ENCODE results near the gene SCGB3A1. TPM values are rescaled to one million over a fixed set of nuclear protein-coding genes. Genes with fewer than 3 reads are reported as not detected.

Gene SCGB3A1
- total RNA-seq, 1 experiment from 2014 or later: not detected

GRCh38 chr5:180593446-180594206 lies 2.3 kb upstream of the SCGB3A1 start:
- Histone ChIP-seq H3K36me3 (ENCODE audit: low read depth, low read length) (no peaks in the 10 kb centered on the region), H4K20me1 (ENCODE audit: low read length) (no peaks in the 10 kb centered on the region), H3K27me3 (ENCODE audit: low read length) (peaks cover 19% of the 10 kb centered on the region), H3K27ac (ENCODE audit: low read length) (no peak overlapping the region), H3K4me3 (ENCODE audit: low read length) (no peak overlapping the region), H3K9ac (ENCODE audit: low read length) (no peak overlapping the region), H2AFZ (ENCODE audit: low read length) (no peak overlapping the region), H3K4me2 (ENCODE audit: low read length) (no peak overlapping the region), H3K9me3 (ENCODE audit: low read length) (no peaks in the 10 kb centered on the region), H3K79me2 (ENCODE audit: low read length) (no peaks in the 10 kb centered on the region), H3K9me2 (replicated peaks; ENCODE audit: low read length) (no peaks in the 10 kb centered on the region), H3F3A (ENCODE audit: low read length, unreplicated experiment) (no peaks in the 10 kb centered on the region), H3K4me1 (ENCODE audit: insufficient read depth, low read length) (no peaks in the 10 kb centered on the region)
- ATAC-seq: no peak
- DNase-seq: no peak
- POLR2A ChIA-PET (ENCODE audit: unreplicated experiment): no interaction called here
- intact Hi-C loops (cut with micrococcal nuclease): no loop called here
- CTCF ChIA-PET: no interaction called here
- BruUV-seq (replicated peaks): no TSS peak
- TF ChIP-seq, protein P1, sequence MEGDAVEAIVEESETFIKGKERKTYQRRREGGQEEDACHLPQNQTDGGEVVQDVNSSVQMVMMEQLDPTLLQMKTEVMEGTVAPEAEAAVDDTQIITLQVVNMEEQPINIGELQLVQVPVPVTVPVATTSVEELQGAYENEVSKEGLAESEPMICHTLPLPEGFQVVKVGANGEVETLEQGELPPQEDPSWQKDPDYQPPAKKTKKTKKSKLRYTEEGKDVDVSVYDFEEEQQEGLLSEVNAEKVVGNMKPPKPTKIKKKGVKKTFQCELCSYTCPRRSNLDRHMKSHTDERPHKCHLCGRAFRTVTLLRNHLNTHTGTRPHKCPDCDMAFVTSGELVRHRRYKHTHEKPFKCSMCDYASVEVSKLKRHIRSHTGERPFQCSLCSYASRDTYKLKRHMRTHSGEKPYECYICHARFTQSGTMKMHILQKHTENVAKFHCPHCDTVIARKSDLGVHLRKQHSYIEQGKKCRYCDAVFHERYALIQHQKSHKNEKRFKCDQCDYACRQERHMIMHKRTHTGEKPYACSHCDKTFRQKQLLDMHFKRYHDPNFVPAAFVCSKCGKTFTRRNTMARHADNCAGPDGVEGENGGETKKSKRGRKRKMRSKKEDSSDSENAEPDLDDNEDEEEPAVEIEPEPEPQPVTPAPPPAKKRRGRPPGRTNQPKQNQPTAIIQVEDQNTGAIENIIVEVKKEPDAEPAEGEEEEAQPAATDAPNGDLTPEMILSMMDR (conservative IDR thresholded peaks at IDR 0.05; ENCODE audit: low read depth, low read length): no peak
- TF ChIP-seq EZH2phosphoT487 (IDR thresholded peaks at IDR 0.05; ENCODE audit: borderline replicate concordance, low read length) (no peak), EZH2 (IDR thresholded peaks at IDR 0.05; ENCODE audit: low read length, unreplicated experiment) (no peak)

GRCh38 chr5:180592176-180592575 lies 877 bp upstream of the SCGB3A1 start:
- no peaks in the 10 kb centered on the region for H3K36me3 ChIP-seq (ENCODE audit: low read depth, low read length)
- no peaks in the 10 kb centered on the region for H3K9me2 ChIP-seq (replicated peaks; ENCODE audit: low read length)
- ChIA-PET CTCF (no interaction called here), POLR2A (ENCODE audit: unreplicated experiment) (no interaction called here)
- ATAC-seq (no peak), DNase-seq (no peak)
- no peak overlapping the region for H3K4me3 ChIP-seq (ENCODE audit: low read length)
- no peak overlapping the region for H3K9ac ChIP-seq (ENCODE audit: low read length)
- peaks cover 19% of the 10 kb centered on the region for H3K27me3 ChIP-seq (ENCODE audit: low read length)
- H3K4me2 ChIP-seq (ENCODE audit: low read length): no peak overlapping the region
- TF ChIP-seq, protein P1 (conservative IDR thresholded peaks at IDR 0.05; ENCODE audit: low read depth, low read length): no peak
- TF ChIP-seq EZH2phosphoT487 (IDR thresholded peaks at IDR 0.05; ENCODE audit: borderline replicate concordance, low read length) (no peak), EZH2 (IDR thresholded peaks at IDR 0.05; ENCODE audit: low read length, unreplicated experiment) (no peak)
- H3K4me1 ChIP-seq (ENCODE audit: insufficient read depth, low read length): no peaks in the 10 kb centered on the region
- no TSS peak for BruUV-seq (replicated peaks)
- no peaks in the 10 kb centered on the region for H3K79me2 ChIP-seq (ENCODE audit: low read length)
- no peaks in the 10 kb centered on the region for H3K9me3 ChIP-seq (ENCODE audit: low read length)
- H4K20me1 ChIP-seq (ENCODE audit: low read length): no peaks in the 10 kb centered on the region
- intact Hi-C loops (cut with micrococcal nuclease): no loop called here
- no peaks in the 10 kb centered on the region for H3F3A ChIP-seq (ENCODE audit: low read length, unreplicated experiment)
- H3K27ac ChIP-seq (ENCODE audit: low read length): no peak overlapping the region
- no peak overlapping the region for H2AFZ ChIP-seq (ENCODE audit: low read length)

GRCh38 chr5:180590543-180591310 lies 572 bp downstream of the SCGB3A1 start:
- no peak for ATAC-seq
- Histone ChIP-seq H3K4me2 (ENCODE audit: low read length) (peak overlapping the region; percentile 34), H2AFZ (ENCODE audit: low read length) (no peak overlapping the region)

More at GRCh38 chr5:180590543-180591310, 572 bp downstream of the SCGB3A1 start:
- Histone ChIP-seq H3K9ac (ENCODE audit: low read length) (no peak overlapping the region), H3K79me2 (ENCODE audit: low read length) (no peaks in the 10 kb centered on the region), H3K9me2 (replicated peaks; ENCODE audit: low read length) (no peaks in the 10 kb centered on the region), H4K20me1 (ENCODE audit: low read length) (no peaks in the 10 kb centered on the region), H3K27ac (ENCODE audit: low read length) (no peak overlapping the region), H3F3A (ENCODE audit: low read length, unreplicated experiment) (no peaks in the 10 kb centered on the region), H3K4me3 (ENCODE audit: low read length) (no peak overlapping the region), H3K27me3 (ENCODE audit: low read length) (peaks cover 19% of the 10 kb centered on the region), H3K4me1 (ENCODE audit: insufficient read depth, low read length) (no peaks in the 10 kb centered on the region), H3K36me3 (ENCODE audit: low read depth, low read length) (no peaks in the 10 kb centered on the region), H3K9me3 (ENCODE audit: low read length) (no peaks in the 10 kb centered on the region)
- no TSS peak for BruUV-seq (replicated peaks)
- no peak for DNase-seq
- TF ChIP-seq EZH2 (IDR thresholded peaks at IDR 0.05; ENCODE audit: low read length, unreplicated experiment) (no peak), EZH2phosphoT487 (IDR thresholded peaks at IDR 0.05; ENCODE audit: borderline replicate concordance, low read length) (no peak)
- TF ChIP-seq, protein P1 (conservative IDR thresholded peaks at IDR 0.05; ENCODE audit: low read depth, low read length): no peak
- ChIA-PET POLR2A (ENCODE audit: unreplicated experiment) (no interaction called here), CTCF (no interaction called here)
- intact Hi-C loops (cut with micrococcal nuclease): no loop called here
